Mucosa of descending colon (tissue), 3 donors: ENCODE data around the gene DNAJC25. TPM values are rescaled to one million over a fixed set of nuclear protein-coding genes. Genes with fewer than 3 reads are reported as not detected.

ENCODE experiments used
- ATAC-seq: fragments of 200-7000 bp; cut with Tn5 transposase; one replicate; pipeline ENCODE4 v1.9.1; 2020; ENCODE audit warnings: mild to moderate bottlenecking, moderate library complexity
- DNase-seq, 3 donors: peaks; one replicate each; pipeline ENCODE4 v3.0.0-alpha.2; 2020
- H3K36me3 ChIP-seq: fragments of 200-600 bp; one replicate; pipeline ENCODE4 v1.8.0; 2021; ENCODE audit warnings: low read depth, mild to moderate bottlenecking
- H3K4me1 ChIP-seq: fragments of 200-600 bp; one replicate; pipeline ENCODE4 v1.8.0; 2021; ENCODE audit warnings: low read depth, mild to moderate bottlenecking
- H3K4me3 ChIP-seq: fragments of 200-600 bp; one replicate; pipeline ENCODE4 v1.8.0; 2021; ENCODE audit warnings: mild to moderate bottlenecking
- H3K9me3 ChIP-seq: fragments of 200-600 bp; one replicate; pipeline ENCODE4 v1.8.0; 2021; ENCODE audit warnings: mild to moderate bottlenecking
- CTCF ChIP-seq: fragments of 200-600 bp; IDR thresholded peaks from one replicate; pipeline ENCODE4 v1.8.0; 2022; ENCODE audit warnings: antibody characterized with exemption, mild to moderate bottlenecking
- intact Hi-C, 2 donors: fragments of 100-400 bp; cut with DNase I in 1 of 2; cut with micrococcal nuclease in 1 of 2; formaldehyde crosslinking; loops; one replicate each; pipeline versions ENCODE4 v1.11.0 to v1.11.1; 2022; cut with DNase I, micrococcal nuclease
- total RNA-seq, 3 donors: library from RNA; stranded (reverse); fragmentation: NEBNext Ultra II Directional in 2 of 3; extraction: Animal tissue kit (Norgen Biotek cat#: 25700) in 2 of 3; gene quantifications; one replicate each; pipeline versions ENCODE4 v1.2.1 to v1.2.4, GENCODE V29; 2021 to 2023
- donor health status: DM: no; HTN: no; CAD: no; lungs with moderate emphysema.
- donor health status: DM: no; HTN: no; CAD: no.
- donor health status: DM: no; HTN: yes; CAD: no.

The DNAJC25 gene
- total RNA-seq, 3 donors from 2014 or later: 7.5 to 8.0 (median 7.7) TPM

- intact Hi-C loops: no loop called here
- no peak for TF ChIP-seq CTCF
- DNase-seq (no peak), ATAC-seq (no peak)
- H3K4me1 ChIP-seq: no peaks in the 10 kb centered on the region
- no peaks in the 10 kb centered on the region for H3K36me3 ChIP-seq
- H3K4me3 ChIP-seq: no peak overlapping the region
- H3K9me3 ChIP-seq: no peaks in the 10 kb centered on the region
These were observed 43.2 kb downstream of the DNAJC25 start for GRCh38 chr9:111674319-111674718.

GRCh38 chr9:111676116-111676515 is 45.0 kb downstream of the DNAJC25 start:
- DNase-seq (no peak), ATAC-seq (no peak)
- no peaks in the 10 kb centered on the region for H3K4me1 ChIP-seq
- TF ChIP-seq CTCF: no peak
- no peaks in the 10 kb centered on the region for H3K9me3 ChIP-seq
- H3K4me3 ChIP-seq: no peak overlapping the region
- intact Hi-C loops: no loop called here
- H3K36me3 ChIP-seq: no peaks in the 10 kb centered on the region

GRCh38 chr9:111678293-111678692 is 47.2 kb downstream of the DNAJC25 start:
- DNase-seq (no peak), ATAC-seq (no peak)
- no peak for TF ChIP-seq CTCF
- Histone ChIP-seq H3K4me3 (no peak overlapping the region), H3K9me3 (no peaks in the 10 kb centered on the region), H3K36me3 (no peaks in the 10 kb centered on the region), H3K4me1 (no peaks in the 10 kb centered on the region)
- intact Hi-C loops: no loop called here

- ATAC-seq: no peak
- Histone ChIP-seq H3K36me3 (no peaks in the 10 kb centered on the region), H3K9me3 (no peaks in the 10 kb centered on the region), H3K4me3 (no peak overlapping the region), H3K4me1 (no peaks in the 10 kb centered on the region)
- no peak for DNase-seq
- intact Hi-C loops: no loop called here
- no peak for TF ChIP-seq CTCF
These were observed 48.1 kb downstream of the DNAJC25 start for GRCh38 chr9:111679199-111679598.

GRCh38 chr9:111683392-111683791 is 52.3 kb downstream of the DNAJC25 start:
- intact Hi-C loops: no loop called here

More at GRCh38 chr9:111683392-111683791, 52.3 kb downstream of the DNAJC25 start:
- ATAC-seq (no peak), DNase-seq (no peak)
- no peak for TF ChIP-seq CTCF
- Histone ChIP-seq H3K4me3 (no peak overlapping the region), H3K4me1 (no peaks in the 10 kb centered on the region), H3K9me3 (no peaks in the 10 kb centered on the region), H3K36me3 (no peaks in the 10 kb centered on the region)
